Lung (tissue), 12 donors: Measurements from ENCODE around the gene THRB. TPM values are rescaled to one million over a fixed set of nuclear protein-coding genes. Genes with fewer than 3 reads are reported as not detected.

Source experiments
- ATAC-seq: fragments of 200-7000 bp; cut with Tn5 transposase; one replicate; pipeline ENCODE4 v1.9.1; 2020; ENCODE audit warnings: moderate number of reproducible peaks; ENCODE audit not compliant: insufficient read depth, low FRiP score
- DNase-seq, 3 donors: peaks; one replicate each; pipeline ENCODE4 v3.0.0-alpha.2; 2013 to 2017
- H3K27ac ChIP-seq, 2 donors: one replicate each; pipeline ENCODE4 v1.5.1; 2013; ENCODE audit warnings: mild to moderate bottlenecking in 2 of 2, moderate library complexity in 2 of 2, control low read depth in 1 of 2, inconsistent platforms in 1 of 2, low read depth in 1 of 2, low read length in 1 of 2
- H3K27me3 ChIP-seq, 3 donors: one replicate each; pipeline ENCODE4 v1.5.1; 2013; ENCODE audit warnings: low read length in 2 of 3; ENCODE audit not compliant: control insufficient read depth in 3 of 3, insufficient read depth in 3 of 3
- H3K36me3 ChIP-seq, 4 donors: one replicate each; pipeline ENCODE4 v1.5.1; 2013; ENCODE audit warnings: low read length in 4 of 4, mild to moderate bottlenecking in 1 of 4, moderate library complexity in 1 of 4; ENCODE audit not compliant: control insufficient read depth in 4 of 4, insufficient read depth in 4 of 4
- H3K4me1 ChIP-seq, 5 donors: one replicate each; pipeline ENCODE4 v1.5.1; 2013; ENCODE audit warnings: low read length in 5 of 5, mild to moderate bottlenecking in 2 of 5, moderate library complexity in 1 of 5; ENCODE audit not compliant: control insufficient read depth in 5 of 5, insufficient read depth in 5 of 5
- H3K4me3 ChIP-seq: one replicate; pipeline ENCODE4 v1.5.1; 2013; ENCODE audit warnings: mild to moderate bottlenecking, control low read depth, moderate library complexity
- H3K9ac ChIP-seq, 2 donors: one replicate each; pipeline ENCODE4 v1.5.1; 2013; ENCODE audit warnings: low read length in 2 of 2, control low read depth in 1 of 2; ENCODE audit not compliant: insufficient read depth in 1 of 2
- H3K9me3 ChIP-seq, 4 donors: one replicate each; pipeline ENCODE4 v1.5.1; 2013; ENCODE audit warnings: low read length in 3 of 4, mild to moderate bottlenecking in 1 of 4, moderate library complexity in 1 of 4; ENCODE audit not compliant: control insufficient read depth in 4 of 4, insufficient read depth in 3 of 4
- WGBS, 2 donors: extraction: QIAGEN DNeasy Blood & Tissue Kit; methylation state at CpG; one replicate each; pipeline ENCODE4 v1.1.7; 2013; 5-methylcytosine and 5-hydroxymethylcytosine counted together
- polyA plus RNA-seq, 2 donors: library from polyadenylated mRNA; stranded (reverse); fragments of 200-250 nt; gene quantifications; one replicate each; pipeline ENCODE4 v1.2.1, GENCODE V29; 2013
- total RNA-seq, 2 donors: library from RNA; depleted of rRNA in 1 of 2; stranded (reverse); fragments of >200 nt in 1 of 2; gene quantifications; one replicate each; pipeline ENCODE4 v1.2.1, GENCODE V29; 2014 to 2021
- TF ChIP-seq, protein P1 (sequence below): IDR thresholded peaks from 2 replicates; pipeline ENCODE4 v1.5.1; 2012; ENCODE audit warnings: mild to moderate bottlenecking; ENCODE audit errors: control extremely low read depth, extremely low read depth
- donor health status: control.
- donor health status: control.
- donor health status: Bipolar disorder and iron deficiency.
- donor health status: healthy.
- donor health status: DM: yes; HTN: yes; CAD: no.

The THRB gene
- total and polyA plus RNA-seq, 4 donors = 2.1 to 23.5 (median 6.1) TPM

GRCh38 chr3:24294150-24294549 lies 200.5 kb downstream of the THRB start:
- WGBS, 2 donors = 96 to 100% methylated on average over 2 of the region's 2 CpGs
- H3K27ac ChIP-seq = no peak overlapping the region
- H3K9me3 ChIP-seq = peaks cover 0 to 8% (median 3%) of the 10 kb centered on the region in 4 donors
- H3K4me1 ChIP-seq = peaks cover 0 to 3% (median 0%) of the 10 kb centered on the region in 5 donors
- no peak overlapping the region for H3K9ac ChIP-seq
- TF ChIP-seq, protein P1, sequence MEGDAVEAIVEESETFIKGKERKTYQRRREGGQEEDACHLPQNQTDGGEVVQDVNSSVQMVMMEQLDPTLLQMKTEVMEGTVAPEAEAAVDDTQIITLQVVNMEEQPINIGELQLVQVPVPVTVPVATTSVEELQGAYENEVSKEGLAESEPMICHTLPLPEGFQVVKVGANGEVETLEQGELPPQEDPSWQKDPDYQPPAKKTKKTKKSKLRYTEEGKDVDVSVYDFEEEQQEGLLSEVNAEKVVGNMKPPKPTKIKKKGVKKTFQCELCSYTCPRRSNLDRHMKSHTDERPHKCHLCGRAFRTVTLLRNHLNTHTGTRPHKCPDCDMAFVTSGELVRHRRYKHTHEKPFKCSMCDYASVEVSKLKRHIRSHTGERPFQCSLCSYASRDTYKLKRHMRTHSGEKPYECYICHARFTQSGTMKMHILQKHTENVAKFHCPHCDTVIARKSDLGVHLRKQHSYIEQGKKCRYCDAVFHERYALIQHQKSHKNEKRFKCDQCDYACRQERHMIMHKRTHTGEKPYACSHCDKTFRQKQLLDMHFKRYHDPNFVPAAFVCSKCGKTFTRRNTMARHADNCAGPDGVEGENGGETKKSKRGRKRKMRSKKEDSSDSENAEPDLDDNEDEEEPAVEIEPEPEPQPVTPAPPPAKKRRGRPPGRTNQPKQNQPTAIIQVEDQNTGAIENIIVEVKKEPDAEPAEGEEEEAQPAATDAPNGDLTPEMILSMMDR = no peak
- H3K36me3 ChIP-seq = peaks cover 0 to 6% (median 6%) of the 10 kb centered on the region in 4 donors
- no peak for ATAC-seq
- no peaks in the 10 kb centered on the region for H3K27me3 ChIP-seq
- DNase-seq = no peak
- no peak overlapping the region for H3K4me3 ChIP-seq

- ATAC-seq (no peak), DNase-seq (no peak)
- Histone ChIP-seq H3K9ac (no peak overlapping the region), H3K4me3 (no peak overlapping the region), H3K9me3 (peaks cover 0 to 8% (median 3%) of the 10 kb centered on the region in 4 donors), H3K27ac (no peak overlapping the region), H3K4me1 (peaks cover 0 to 19% (median 11%) of the 10 kb centered on the region in 5 donors), H3K27me3 (no peaks in the 10 kb centered on the region), H3K36me3 (peaks cover 0 to 6% (median 6%) of the 10 kb centered on the region in 4 donors)
- TF ChIP-seq, protein P1 = no peak
Measured at GRCh38 chr3:24291646-24292045, 203.0 kb downstream of the THRB start.

DNA sequence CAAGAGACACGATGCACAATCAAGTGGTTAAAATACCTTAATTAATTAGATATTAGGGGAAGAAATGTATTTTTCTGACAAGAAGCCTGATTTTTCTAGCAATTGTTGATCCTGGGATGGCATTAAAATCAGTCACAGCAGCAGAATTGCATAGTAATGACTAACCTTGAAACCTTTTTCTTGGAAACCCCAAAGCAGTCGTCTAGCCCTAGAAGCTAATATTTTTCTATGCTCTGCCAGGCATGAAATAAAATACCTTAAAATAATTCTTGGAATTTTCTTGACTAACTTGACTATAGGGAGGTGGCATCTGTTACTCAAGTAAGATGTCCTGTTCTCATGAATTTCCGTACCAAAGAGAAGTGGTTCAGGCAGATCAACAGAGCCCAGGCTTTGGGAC lies 204.1 kb downstream of the THRB start:
- Histone ChIP-seq H3K4me3 (no peak overlapping the region), H3K4me1 (peaks cover 0 to 19% (median 11%) of the 10 kb centered on the region in 5 donors), H3K9ac (no peak overlapping the region), H3K9me3 (peaks cover 0 to 12% (median 3%) of the 10 kb centered on the region in 4 donors), H3K36me3 (peaks cover 0 to 8% (median 4%) of the 10 kb centered on the region in 4 donors), H3K27me3 (no peaks in the 10 kb centered on the region), H3K27ac (no peak overlapping the region)
- no peak for ATAC-seq
- DNase-seq = no peak
- 75 to 78% methylated on average over 3 of the region's 3 CpGs for WGBS, 2 donors
- TF ChIP-seq, protein P1 = no peak
